Lung (tissue), 12 donors: ENCODE results near the gene ETHE1. TPM values are rescaled to one million over a fixed set of nuclear protein-coding genes. Genes with fewer than 3 reads are reported as not detected.

Experiments used
- ATAC-seq: fragments of 200-7000 bp; cut with Tn5 transposase; one replicate; pipeline ENCODE4 v1.9.1; 2020; ENCODE audit warnings: moderate number of reproducible peaks; ENCODE audit not compliant: insufficient read depth, low FRiP score
- DNase-seq, 3 donors: peaks; one replicate each; pipeline ENCODE4 v3.0.0-alpha.2; 2013 to 2017
- H3K27ac ChIP-seq, 2 donors: one replicate each; pipeline ENCODE4 v1.5.1; 2013; ENCODE audit warnings: mild to moderate bottlenecking in 2 of 2, moderate library complexity in 2 of 2, control low read depth in 1 of 2, inconsistent platforms in 1 of 2, low read depth in 1 of 2, low read length in 1 of 2
- H3K27me3 ChIP-seq, 3 donors: one replicate each; pipeline ENCODE4 v1.5.1; 2013; ENCODE audit warnings: low read length in 2 of 3; ENCODE audit not compliant: control insufficient read depth in 3 of 3, insufficient read depth in 3 of 3
- H3K36me3 ChIP-seq, 4 donors: one replicate each; pipeline ENCODE4 v1.5.1; 2013; ENCODE audit warnings: low read length in 4 of 4, mild to moderate bottlenecking in 1 of 4, moderate library complexity in 1 of 4; ENCODE audit not compliant: control insufficient read depth in 4 of 4, insufficient read depth in 4 of 4
- H3K4me1 ChIP-seq, 5 donors: one replicate each; pipeline ENCODE4 v1.5.1; 2013; ENCODE audit warnings: low read length in 5 of 5, mild to moderate bottlenecking in 2 of 5, moderate library complexity in 1 of 5; ENCODE audit not compliant: control insufficient read depth in 5 of 5, insufficient read depth in 5 of 5
- H3K4me3 ChIP-seq: one replicate; pipeline ENCODE4 v1.5.1; 2013; ENCODE audit warnings: mild to moderate bottlenecking, control low read depth, moderate library complexity
- H3K9ac ChIP-seq, 2 donors: one replicate each; pipeline ENCODE4 v1.5.1; 2013; ENCODE audit warnings: low read length in 2 of 2, control low read depth in 1 of 2; ENCODE audit not compliant: insufficient read depth in 1 of 2
- H3K9me3 ChIP-seq, 4 donors: one replicate each; pipeline ENCODE4 v1.5.1; 2013; ENCODE audit warnings: low read length in 3 of 4, mild to moderate bottlenecking in 1 of 4, moderate library complexity in 1 of 4; ENCODE audit not compliant: control insufficient read depth in 4 of 4, insufficient read depth in 3 of 4
- CTCF ChIP-seq: IDR thresholded peaks from 2 replicates; pipeline ENCODE4 v1.5.1; 2012; ENCODE audit warnings: mild to moderate bottlenecking; ENCODE audit errors: control extremely low read depth, extremely low read depth
- WGBS, 2 donors: extraction: QIAGEN DNeasy Blood & Tissue Kit; methylation state at CpG; one replicate each; pipeline ENCODE4 v1.1.7; 2013; 5-methylcytosine and 5-hydroxymethylcytosine counted together
- polyA plus RNA-seq, 2 donors: library from polyadenylated mRNA; stranded (reverse); fragments of 200-250 nt; gene quantifications; one replicate each; pipeline ENCODE4 v1.2.1, GENCODE V29; 2013
- total RNA-seq, 2 donors: library from RNA; depleted of rRNA in 1 of 2; stranded (reverse); fragments of >200 nt in 1 of 2; gene quantifications; one replicate each; pipeline ENCODE4 v1.2.1, GENCODE V29; 2014 to 2021
- donor health status: control.
- donor health status: control.
- donor health status: Bipolar disorder and iron deficiency.
- donor health status: healthy.
- donor health status: DM: yes; HTN: yes; CAD: no.

Gene ETHE1
- total and polyA plus RNA-seq, 4 donors: 15.0 to 76.9 (median 37.5) TPM

GRCh38 chr19:43482193-43482592 lies 44.8 kb downstream of the ETHE1 start:
- no peak overlapping the region for H3K4me3 ChIP-seq
- H3K9me3 ChIP-seq: no peaks in the 10 kb centered on the region
- no peaks in the 10 kb centered on the region for H3K4me1 ChIP-seq
- H3K9ac ChIP-seq: no peak overlapping the region
- no peak for DNase-seq
- no peak overlapping the region for H3K27ac ChIP-seq
- H3K36me3 ChIP-seq: no peaks in the 10 kb centered on the region
- 93 to 96% methylated on average over 4 of the region's 4 CpGs for WGBS, 2 donors
- no peak for ATAC-seq
- no peaks in the 10 kb centered on the region for H3K27me3 ChIP-seq
- TF ChIP-seq CTCF: no peak

- H3K4me1 ChIP-seq: no peaks in the 10 kb centered on the region
- no peak for TF ChIP-seq CTCF
- 90 to 93% methylated on average over 6 of the region's 6 CpGs for WGBS, 2 donors
- H3K36me3 ChIP-seq: no peaks in the 10 kb centered on the region
- no peaks in the 10 kb centered on the region for H3K27me3 ChIP-seq
- no peak overlapping the region for H3K4me3 ChIP-seq
- no peak overlapping the region for H3K9ac ChIP-seq
- ATAC-seq (no peak), DNase-seq (no peak)
- H3K27ac ChIP-seq: no peak overlapping the region
- H3K9me3 ChIP-seq: no peaks in the 10 kb centered on the region
These were observed 45.3 kb downstream of the ETHE1 start for GRCh38 chr19:43481701-43482100.

DNA sequence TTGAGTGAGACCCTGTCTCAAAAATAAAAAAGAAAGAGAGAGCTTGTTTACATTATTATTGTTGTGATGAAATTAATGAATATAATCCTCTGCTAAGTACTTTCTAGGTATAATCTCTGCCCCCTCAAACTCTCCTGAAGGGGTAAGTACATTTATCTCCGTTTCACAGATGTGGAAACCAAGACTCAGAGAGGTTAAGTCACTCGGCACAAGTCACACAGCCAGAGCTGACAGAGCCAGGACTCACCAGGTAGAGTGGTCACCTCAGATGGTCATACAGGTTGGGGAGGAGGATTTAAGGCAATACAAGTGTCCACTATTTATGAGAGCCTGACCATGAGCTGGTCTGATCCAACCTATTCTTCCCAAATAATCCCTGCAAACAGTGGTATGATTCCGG lies 46.4 kb downstream of the ETHE1 start:
- 97 to 98% methylated on average over 3 of the region's 3 CpGs for WGBS, 2 donors
- Histone ChIP-seq H3K27ac (no peak overlapping the region), H3K4me3 (no peak overlapping the region), H3K27me3 (no peaks in the 10 kb centered on the region), H3K36me3 (no peaks in the 10 kb centered on the region), H3K9me3 (no peaks in the 10 kb centered on the region), H3K4me1 (no peaks in the 10 kb centered on the region), H3K9ac (no peak overlapping the region)
- ATAC-seq: no peak
- no peak for DNase-seq
- TF ChIP-seq CTCF: no peak

DNA sequence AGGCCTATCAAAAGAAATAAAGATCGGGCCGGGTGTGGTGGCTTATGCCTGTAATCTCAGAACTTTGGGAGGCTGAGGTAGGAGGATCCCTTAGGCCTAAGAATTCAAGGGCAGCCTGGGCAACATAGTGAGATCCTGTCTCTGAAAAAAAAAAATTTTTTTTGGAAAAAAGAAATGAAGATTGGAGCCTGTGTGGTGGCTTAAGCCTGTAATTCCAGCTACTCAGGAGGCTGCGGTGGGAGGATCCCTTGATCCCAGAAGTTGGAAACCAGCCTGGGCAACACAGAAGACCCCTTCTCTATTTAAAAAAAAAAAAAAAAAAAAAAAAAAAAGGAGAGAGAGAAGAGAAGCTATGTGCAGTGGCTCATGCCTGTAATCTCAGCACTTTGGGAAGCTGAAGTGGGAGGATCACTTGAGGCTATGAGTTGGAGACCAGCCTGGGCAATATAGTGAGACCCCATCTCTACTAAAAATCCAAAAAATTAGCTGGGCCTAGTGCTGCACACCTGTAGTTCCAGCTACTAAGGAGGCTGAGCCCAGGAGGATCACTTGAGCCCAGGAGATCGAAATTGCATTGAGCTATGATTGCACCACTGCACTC lies 46.9 kb downstream of the ETHE1 start:
- no peak for TF ChIP-seq CTCF
- Histone ChIP-seq H3K27ac (no peak overlapping the region), H3K4me1 (peaks cover 0 to 1% (median 0%) of the 10 kb centered on the region in 5 donors), H3K27me3 (no peaks in the 10 kb centered on the region), H3K4me3 (no peak overlapping the region), H3K9ac (no peak overlapping the region), H3K9me3 (no peaks in the 10 kb centered on the region), H3K36me3 (no peaks in the 10 kb centered on the region)
- DNase-seq (no peak), ATAC-seq (no peak)
- 97 to 98% methylated on average over 4 of the region's 4 CpGs for WGBS, 2 donors
